Jurkat, Clone E6-1 (cell line): Measurements from ENCODE around the gene SCYGR1. TPM values are rescaled to one million over a fixed set of nuclear protein-coding genes. Genes with fewer than 3 reads are reported as not detected.
"Not testable (repeated sequence)": the region's sequence is repeated elsewhere in the genome, so short reads cannot be mapped to it uniquely, and the experiment has no call there.

Experiments
- DNase-seq: peaks from one replicate; pipeline ENCODE4 v3.0.0-alpha.2; 2011; ENCODE audit warnings: low read depth, low spot score
- H3K4me3 ChIP-seq: 2 replicates; pipeline ENCODE4 v1.5.1; 2011; ENCODE audit warnings: mild to moderate bottlenecking, low read length, control low read depth, moderate library complexity
- polyA plus RNA-seq: library from polyadenylated mRNA; unstranded; fragments of >200 nt; gene quantifications from one replicate; pipeline ENCODE4 v1.2.1, GENCODE V29; 2012; ENCODE audit warnings: missing spikeins; ENCODE audit not compliant: insufficient read length, insufficient read depth

SCYGR1 gene, protein sequence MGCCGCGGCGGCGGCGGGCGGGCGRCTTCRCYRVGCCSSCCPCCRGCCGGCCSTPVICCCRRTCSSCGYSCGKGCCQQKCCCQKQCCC
- polyA plus RNA-seq = not detected

DNA sequence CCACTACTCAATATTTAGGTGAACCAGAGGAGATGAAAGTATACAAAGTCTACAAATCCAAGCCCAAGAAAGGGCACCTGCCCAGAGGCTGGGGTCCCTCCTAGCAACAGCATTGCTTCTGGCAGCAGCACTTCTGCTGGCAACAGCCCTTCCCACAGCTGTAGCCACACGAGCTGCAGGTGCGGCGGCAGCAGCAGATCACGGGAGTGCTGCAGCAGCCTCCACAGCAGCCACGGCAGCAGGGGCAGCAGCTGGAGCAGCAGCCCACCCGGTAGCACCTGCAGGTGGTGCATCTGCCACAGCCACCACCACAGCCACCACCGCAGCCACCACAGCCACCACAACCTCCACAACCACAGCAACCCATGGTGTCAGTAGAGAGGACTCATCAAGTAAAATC lies at the start of gene SCYGR1:
Gene SCYGR1, minus strand, starts transcription at position 367 of the 400 bp plus-strand sequence. Its CDS starts 0 bp downstream, at position 367.
- H3K4me3 ChIP-seq, DNase-seq: not testable (repeated sequence)

DNA sequence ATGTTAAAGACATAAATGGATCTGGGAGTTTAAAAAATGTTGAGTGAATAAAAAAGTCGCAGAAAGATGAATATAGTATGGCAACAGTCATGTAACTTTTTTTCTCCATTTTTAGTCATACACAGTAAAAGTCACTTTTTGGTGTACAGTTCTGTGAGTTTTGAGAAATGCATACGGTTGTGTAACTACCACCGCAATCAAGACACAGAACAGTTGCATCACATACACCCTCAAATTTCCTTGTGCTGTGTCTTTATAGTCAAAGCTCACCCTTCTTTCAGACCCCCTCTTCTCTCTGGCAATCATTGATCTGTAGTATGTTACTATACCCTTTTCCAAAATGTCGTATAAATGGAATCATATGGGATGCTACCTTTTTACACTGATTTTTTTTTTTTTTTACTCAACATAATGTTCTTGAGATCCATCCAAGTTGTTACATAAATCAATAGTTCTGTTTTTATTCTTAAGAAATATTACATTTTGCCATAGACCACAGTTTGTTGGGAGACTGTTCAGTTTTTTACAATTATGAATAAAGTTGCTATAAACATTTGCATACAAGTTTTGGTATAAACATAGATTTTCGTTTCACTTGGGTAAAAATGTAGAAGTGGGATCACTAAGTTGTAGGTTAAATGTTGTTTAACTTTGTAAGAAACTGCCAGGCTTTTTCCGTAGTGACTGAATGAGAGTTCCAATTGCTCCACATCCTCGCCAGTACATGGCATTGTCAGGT lies 48.9 kb upstream of the SCYGR1 start:
- DNase-seq = no peak
- H3K4me3 ChIP-seq = no peak overlapping the region

DNA sequence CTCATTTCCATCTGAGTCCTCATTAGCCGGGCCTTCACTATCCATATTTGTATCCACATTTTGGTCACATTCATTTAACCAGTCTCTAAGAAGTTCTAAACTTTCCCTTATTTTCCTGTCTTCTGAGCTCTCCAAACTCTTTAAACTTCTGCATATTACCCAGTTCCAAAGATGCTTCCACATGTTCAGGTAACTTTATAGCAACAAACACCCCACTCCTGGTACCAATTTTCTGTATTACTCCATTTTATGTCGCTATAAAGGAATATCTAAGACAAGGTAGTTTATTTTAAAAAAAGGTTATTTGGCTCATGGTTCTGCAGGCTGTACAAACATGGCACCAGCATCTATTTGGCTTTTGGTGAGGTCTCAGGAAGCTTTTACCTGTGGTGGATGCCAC lies 45.4 kb upstream of the SCYGR1 start:
- no peak overlapping the region for H3K4me3 ChIP-seq
- no peak for DNase-seq

DNA sequence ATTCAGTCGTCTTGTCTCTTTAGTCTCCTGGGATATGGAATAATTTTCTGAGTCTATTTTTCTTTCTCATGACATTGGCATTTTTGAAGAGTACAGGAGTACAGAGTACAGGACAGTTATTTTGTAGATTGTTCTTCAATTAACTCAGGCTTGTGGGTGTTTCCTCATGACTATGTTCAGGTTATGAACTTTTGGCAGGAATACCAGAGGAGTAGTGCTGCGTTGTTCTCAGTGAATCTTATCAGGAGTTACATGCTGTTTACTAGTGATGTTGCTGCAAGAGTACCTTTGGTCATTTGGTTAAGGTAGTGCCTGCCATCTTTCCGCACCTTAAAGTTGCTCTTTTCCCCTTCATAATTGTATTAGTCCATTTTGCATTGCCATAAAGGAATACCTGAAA lies 42.9 kb upstream of the SCYGR1 start:
- no peak for DNase-seq

DNA sequence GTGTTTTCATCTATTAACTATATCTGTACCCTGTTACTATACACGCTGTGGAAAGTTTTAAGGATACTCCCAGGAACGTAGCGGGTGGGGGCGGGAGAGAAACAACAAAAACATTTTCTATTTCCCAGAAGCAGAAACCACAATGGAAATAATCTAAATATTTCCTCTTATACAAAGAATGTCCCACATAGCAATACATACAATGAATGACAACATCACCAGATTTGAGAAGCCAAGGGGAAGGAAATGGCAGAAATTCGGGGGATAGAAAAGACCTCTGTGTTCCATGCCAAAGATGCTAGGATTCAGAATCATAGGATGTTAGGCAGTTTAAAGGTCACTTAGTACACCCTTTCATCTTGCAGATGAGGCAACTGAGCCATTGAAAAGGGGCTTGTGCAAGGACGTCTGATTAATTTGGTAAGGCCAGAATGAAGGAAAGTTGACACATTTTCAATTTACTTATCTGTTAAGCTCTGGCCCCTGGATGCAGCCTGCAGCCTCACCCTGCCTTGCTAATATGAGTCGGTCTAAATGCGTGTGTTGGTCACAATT lies 41.1 kb upstream of the SCYGR1 start:
- no peak overlapping the region for H3K4me3 ChIP-seq
- no peak for DNase-seq

More for the DNA sequence above, 42.9 kb upstream of the SCYGR1 start:
- H3K4me3 ChIP-seq = no peak overlapping the region

DNA sequence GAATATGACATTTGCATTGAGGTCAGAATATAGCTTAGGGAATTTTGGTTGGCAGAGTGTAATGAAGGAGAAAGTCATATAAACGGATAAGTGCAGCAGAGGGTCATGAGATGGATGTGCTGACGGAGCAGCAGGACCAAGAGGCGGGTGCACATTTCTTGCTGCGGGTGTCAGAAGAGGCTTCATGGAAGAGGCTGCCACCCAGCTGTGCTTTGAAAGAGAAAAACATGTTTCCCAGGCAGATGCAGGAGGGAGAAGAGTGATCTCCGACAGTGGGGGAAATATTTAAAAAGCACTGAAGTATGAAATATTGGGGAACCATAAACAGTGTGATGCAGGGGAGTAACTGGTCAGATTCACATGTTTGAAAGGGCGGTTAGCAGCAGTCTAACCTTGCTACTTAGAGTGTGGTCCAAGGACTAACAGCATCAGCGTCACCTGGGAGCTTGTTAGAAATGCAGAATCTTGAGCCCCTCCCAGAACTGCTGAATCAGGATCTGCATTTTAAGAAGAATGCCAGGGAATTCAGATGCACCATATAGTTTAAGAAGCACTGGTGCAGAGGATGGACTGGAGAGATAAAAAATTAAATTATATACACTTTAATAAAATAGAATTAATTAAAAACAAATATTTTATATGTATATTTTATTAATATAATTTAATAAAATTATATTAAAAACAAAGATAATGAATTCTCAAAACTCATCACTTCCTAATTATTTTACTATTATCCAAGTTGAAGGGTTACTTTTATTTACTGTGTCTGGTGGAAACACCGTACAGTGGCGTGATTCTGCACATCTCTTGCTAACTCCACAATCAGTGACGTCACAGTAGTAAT lies 36.1 kb upstream of the SCYGR1 start:
- DNase-seq = no peak
- no peak overlapping the region for H3K4me3 ChIP-seq

DNA sequence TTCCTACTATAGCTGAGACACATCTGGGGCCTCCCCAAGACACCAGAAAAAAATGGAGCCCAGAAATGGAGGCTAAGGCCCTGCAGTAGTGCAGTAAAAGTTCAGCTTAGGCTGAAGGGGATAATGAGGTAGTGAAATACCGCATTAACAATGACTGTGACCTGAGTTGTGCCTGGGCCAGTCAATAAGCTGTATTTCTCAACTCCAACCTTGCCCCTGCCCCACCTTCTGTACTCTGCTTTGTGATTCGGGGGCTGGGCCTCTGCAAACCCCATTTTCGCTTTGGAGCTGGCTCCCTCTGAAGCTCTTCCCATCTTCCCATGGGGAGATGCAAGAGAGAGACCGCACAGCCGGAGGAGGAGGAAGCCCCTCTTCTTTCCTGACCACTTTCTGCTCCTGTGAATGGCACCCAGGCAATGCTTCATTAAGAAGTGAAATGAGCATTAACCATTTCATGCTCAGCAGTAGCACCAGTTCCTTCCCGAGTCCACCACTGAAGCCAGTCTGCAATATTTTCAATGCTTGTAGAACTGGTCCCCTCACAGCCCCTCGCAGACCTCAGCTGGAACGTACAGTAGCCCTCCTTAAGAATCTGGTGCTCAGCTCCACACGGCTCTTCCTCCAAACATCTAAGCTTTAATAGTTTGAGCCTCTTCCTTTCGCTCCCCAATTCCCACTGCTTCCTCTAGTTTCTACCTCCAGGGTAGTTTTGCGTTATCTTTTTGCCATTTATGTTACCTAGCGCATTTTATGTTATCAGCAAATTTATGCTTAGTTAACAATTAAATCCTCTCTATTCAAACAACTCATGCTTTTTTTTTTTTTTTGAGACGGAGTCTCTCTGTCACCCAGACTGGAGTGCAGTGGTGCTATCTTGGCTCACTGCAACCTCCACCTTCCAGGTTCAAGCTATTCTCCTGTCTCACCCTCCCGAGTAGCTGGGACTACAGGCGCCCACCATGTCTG lies 32.6 kb upstream of the SCYGR1 start:
- H3K4me3 ChIP-seq = no peak overlapping the region
- no peak for DNase-seq

DNA sequence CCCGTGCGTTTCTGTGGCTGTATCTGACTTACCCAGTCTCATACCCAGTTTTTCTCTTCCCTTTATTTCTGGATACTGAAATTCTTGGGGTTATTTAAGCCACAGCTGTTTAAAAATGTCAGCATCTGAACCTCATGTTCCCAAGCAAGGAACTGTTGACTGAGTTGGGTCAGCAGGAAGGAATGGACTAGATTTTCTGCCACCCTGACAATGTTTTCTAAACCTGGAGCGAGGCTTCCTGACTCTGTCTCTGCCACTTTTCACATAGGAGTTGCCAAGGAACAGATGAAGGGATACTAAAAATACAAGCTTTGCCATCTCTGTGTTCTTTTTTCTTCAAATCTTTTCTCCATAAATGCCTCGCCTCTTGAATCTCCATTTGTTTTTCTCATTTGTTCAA lies 29.0 kb upstream of the SCYGR1 start:
- no peak for DNase-seq
- H3K4me3 ChIP-seq = no peak overlapping the region

DNA sequence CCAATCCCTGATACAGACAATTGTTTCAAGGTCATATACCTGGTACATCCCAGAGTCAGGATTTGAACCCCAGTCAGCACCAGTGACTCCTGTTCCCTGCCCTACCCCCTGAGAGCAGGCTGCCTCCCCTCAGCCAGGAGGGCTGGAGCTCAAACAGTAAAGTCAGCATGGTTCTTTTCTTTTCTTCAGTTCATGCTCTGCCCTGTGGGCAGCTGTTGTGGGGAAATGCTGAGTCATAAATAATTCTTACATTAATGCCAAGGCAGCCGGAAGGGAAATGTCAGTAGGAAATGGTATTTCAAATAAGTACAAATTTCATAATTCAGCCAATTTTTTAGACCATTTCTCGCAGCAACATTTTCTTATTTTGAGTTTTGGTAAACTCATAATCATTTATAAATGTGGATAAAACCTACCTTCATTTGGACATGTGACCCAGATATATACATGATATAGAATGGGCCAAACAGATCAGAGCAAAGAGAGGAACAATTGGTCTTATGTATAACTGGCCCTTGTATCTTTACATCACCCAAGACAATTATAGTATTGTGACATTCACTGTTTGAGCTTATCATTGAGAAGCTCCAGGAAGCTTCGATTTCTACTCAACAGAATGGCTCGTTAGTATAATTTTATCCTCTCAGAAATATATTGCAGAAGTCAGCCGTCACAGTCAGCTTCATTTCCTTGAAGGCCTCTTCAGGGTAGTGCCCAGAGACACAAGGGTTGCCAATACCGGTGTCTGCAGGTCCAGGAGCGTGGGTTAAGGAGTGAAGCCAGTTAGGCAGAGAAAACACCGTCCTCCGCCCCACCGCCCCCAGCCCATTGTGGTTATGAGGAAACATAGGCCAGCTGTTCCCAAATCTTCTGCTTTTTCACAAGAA lies 28.0 kb upstream of the SCYGR1 start:
- H3K4me3 ChIP-seq = no peak overlapping the region
- DNase-seq = no peak

DNA sequence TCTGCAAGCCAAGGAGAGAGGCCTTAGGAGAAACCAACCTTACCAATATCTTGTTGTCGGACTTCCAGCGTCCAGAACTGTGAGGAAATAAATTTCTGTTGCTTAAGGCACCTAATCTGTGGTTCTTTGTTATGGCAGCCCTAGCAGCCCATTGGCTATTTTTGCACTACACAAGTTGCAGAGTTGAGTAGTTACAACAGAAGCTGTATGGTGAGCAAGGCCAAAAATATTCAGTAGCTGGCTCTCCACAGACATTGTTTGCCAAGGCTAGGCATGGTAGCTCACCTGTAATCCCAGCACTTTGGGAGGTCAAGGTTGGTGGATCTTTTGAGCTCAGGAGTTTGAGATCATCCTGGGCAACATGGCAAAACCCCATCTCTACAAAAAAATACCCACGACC lies 27.1 kb upstream of the SCYGR1 start:
- no peak overlapping the region for H3K4me3 ChIP-seq
- DNase-seq = no peak

DNA sequence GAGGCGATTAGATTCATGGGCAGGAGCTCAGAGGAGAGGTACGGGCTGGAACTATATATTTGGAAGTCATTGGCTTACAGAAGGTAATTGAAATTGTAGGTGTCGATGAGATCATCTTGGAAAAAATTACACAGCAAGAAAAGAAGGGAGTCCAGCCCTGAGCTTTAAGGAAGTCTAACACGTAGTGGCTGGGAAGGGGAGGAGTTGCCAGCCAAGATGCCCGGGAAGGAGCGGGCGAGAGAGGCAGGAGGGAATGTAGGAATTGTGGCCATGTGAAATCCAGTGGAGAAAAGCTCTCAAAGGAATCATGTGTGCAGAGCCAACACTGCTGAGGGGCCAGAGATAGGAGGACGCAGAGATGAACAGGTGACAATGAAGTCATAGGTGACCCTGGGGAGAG lies 25.6 kb upstream of the SCYGR1 start:
- no peak for DNase-seq
- H3K4me3 ChIP-seq = no peak overlapping the region

DNA sequence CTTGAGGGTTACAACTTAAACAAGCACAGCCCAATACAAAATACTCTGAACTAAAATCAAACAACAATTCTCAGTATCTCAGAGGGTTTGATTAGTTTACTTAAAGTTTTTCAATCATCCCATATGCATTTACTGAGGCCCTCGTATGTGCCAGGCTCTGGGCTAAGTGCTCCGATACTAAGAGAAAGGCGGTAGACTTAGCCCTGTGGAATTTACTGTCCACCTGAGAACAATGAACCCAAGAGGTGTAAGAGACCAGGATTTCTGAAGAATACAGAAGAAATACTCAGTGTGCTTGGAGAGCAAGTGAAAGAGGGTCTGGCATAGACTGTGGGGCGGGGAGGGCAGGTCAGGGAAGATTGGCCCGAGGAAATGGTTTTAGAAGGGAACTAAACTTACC lies 25.1 kb upstream of the SCYGR1 start:
- no peak overlapping the region for H3K4me3 ChIP-seq
- DNase-seq = no peak

DNA sequence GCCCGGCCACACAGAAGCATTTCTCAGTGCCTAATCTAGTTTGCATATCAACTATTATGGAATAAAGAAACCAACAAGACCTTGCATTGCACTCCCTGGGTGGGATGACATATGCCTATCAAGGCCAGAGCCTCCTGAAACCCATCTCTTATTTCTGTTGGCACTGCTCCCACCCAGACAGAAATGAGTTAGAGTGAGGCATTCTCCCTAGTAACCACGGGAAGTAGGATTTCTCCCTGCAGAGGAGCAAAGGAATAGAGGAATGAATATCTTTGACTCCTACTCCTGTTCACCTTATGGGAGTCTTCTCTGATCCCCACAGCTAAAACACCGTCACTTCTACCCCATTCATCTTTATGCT lies 24.2 kb upstream of the SCYGR1 start:
- DNase-seq = no peak
- no peak overlapping the region for H3K4me3 ChIP-seq

DNA sequence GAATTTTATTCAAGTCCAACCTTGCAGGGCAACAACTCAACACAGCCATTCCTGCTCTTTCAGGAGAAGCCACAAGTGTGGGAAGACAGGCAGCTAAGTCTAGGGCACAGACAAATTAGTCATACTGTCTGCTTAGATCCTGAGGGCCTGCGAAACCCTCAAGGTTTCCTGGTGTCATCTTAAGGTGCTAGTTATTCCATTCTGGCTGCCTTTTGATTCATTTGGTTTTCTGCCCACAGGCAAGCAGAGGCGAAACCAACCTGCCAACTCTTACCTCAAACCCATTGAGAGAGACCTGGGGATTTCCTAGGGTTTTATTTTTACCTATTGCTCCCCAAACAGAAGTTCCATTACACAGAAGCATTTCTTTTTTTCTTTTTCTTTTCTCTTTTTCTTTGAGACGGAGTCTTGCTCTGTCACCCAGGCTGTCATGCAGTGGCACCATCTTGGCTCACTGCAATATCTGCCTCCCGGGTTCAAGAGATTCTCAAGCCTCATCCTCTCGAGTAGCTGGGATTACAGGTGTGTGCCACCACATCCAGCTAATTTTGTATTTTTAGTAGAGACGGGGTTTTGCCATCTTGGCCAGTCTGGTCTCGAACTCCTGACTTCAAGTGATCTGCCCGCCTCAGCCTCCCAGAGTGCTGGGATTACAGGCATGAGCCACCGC lies 23.7 kb upstream of the SCYGR1 start:
- no peak for DNase-seq
- H3K4me3 ChIP-seq = no peak overlapping the region

DNA sequence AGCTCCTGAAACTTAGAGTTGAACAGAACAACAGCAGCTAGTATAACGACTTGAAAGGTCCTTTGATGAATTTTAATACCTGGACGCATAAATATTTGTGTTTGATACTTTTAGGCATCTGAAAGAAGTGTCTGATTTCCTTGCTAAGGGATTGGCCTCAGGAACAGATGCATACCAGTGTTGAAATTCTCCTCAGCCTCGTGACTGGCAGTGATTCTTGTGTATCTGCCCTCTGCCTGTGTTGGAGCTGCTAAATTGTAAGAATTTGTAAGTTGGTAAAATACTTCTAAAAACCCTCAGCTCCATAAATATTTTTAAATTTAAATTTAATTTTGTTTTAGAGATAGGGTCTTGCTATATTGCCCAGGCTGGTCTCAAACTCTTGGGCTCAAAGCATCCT lies 22.4 kb upstream of the SCYGR1 start:
- DNase-seq = no peak
- H3K4me3 ChIP-seq = no peak overlapping the region

DNA sequence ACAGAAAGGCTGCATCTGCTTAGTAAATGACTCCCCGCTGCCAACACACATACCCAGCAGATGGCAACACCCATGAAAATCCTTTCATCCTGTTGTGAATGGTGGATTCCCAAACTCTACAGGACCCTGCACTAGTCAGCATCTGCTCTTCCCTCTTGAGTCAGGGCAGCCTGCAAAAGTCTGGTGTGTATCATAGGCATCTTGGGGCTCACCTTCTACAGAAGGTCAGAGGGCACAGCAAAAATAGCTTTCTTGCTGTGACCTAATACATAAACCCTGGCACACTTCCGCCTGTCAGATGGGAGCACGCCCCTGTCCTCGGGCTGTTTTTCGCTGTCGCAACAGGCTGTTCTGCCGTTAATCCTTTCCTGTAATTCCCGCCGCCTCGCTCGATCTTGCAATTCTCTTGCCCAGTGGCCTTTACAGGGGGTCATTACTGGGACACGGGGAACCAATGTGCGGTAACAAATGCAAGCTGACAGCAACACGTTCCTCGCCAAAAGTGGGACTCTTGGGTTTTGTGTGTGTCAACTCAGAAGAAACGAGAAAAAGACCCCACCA lies 19.9 kb upstream of the SCYGR1 start:
- DNase-seq = no peak
- no peak overlapping the region for H3K4me3 ChIP-seq
